Measurements from ENCODE around the gene FGFR1OP2.

FGFR1OP2 gene

GRCh38 chr12:26935636-26936378 is 2.5 kb upstream of the FGFR1OP2 start:
- no peak for DNase-seq (ENCODE audit: low read depth)
- in situ Hi-C loops (cut with HindIII; ENCODE audit: low sequenced_read_pairs), result no loop called here
- no peak for TF ChIP-seq CTCF (IDR thresholded peaks at IDR 0.05; ENCODE audit: low read depth, low read length, missing control alignments)
- H3K4me3 ChIP-seq (ENCODE audit: low read depth, low read length), result no peak overlapping the region

GRCh38 chr12:26936559-26937442 is 1.5 kb upstream of the FGFR1OP2 start:
- in situ Hi-C loops (cut with HindIII; ENCODE audit: low sequenced_read_pairs), result no loop called here
- no peak for DNase-seq (ENCODE audit: low read depth)
- peak overlapping the region; percentile 92 for H3K4me3 ChIP-seq (ENCODE audit: low read depth, low read length)
- TF ChIP-seq CTCF (IDR thresholded peaks at IDR 0.05; ENCODE audit: low read depth, low read length, missing control alignments), result no peak

- DNase-seq (ENCODE audit: low read depth), result no peak
- H3K4me3 ChIP-seq (ENCODE audit: low read depth, low read length), result peak overlapping the region; percentile 92
- TF ChIP-seq CTCF (IDR thresholded peaks at IDR 0.05; ENCODE audit: low read depth, low read length, missing control alignments), result no peak
- in situ Hi-C loops (cut with HindIII; ENCODE audit: low sequenced_read_pairs), result no loop called here
These were observed 817 bp upstream of the FGFR1OP2 start for GRCh38 chr12:26937443-26937862.

GRCh38 chr12:26938701-26939062 is 412 bp downstream of the FGFR1OP2 start:
- no peak for TF ChIP-seq CTCF (IDR thresholded peaks at IDR 0.05; ENCODE audit: low read depth, low read length, missing control alignments)
- H3K4me3 ChIP-seq (ENCODE audit: low read depth, low read length), result peak overlapping the region; percentile 92
- DNase-seq (ENCODE audit: low read depth), result no peak
- in situ Hi-C loops (cut with HindIII; ENCODE audit: low sequenced_read_pairs), result no loop called here

- DNase-seq (ENCODE audit: low read depth), result no peak
- H3K4me3 ChIP-seq (ENCODE audit: low read depth, low read length), result peak overlapping the region; percentile 92
- in situ Hi-C loops (cut with HindIII; ENCODE audit: low sequenced_read_pairs), result no loop called here
- no peak for TF ChIP-seq CTCF (IDR thresholded peaks at IDR 0.05; ENCODE audit: low read depth, low read length, missing control alignments)
These were observed 1.0 kb downstream of the FGFR1OP2 start for GRCh38 chr12:26939192-26939832.

GRCh38 chr12:26939953-26940352 is 1.7 kb downstream of the FGFR1OP2 start:
- no peak for TF ChIP-seq CTCF (IDR thresholded peaks at IDR 0.05; ENCODE audit: low read depth, low read length, missing control alignments)
- no peak for DNase-seq (ENCODE audit: low read depth)
- H3K4me3 ChIP-seq (ENCODE audit: low read depth, low read length), result peak overlapping the region; percentile 92
- in situ Hi-C loops (cut with HindIII; ENCODE audit: low sequenced_read_pairs), result no loop called here
